Thyroid gland (tissue), 4 donors: ENCODE data around the gene LCN15.

ENCODE experiments used
- POLR2A ChIP-seq, 2 donors: fragments of 450-650 bp; IDR thresholded peaks; one replicate each; pipeline ENCODE4 v1.6.1; 2017; ENCODE audit warnings: antibody characterized with exemption in 2 of 2, mild to moderate bottlenecking in 2 of 2, moderate library complexity in 1 of 2
- TF ChIP-seq, protein P1 (sequence below), 6 experiments: fragments of 200-600 bp in 3 of 6; fragments of 450-650 bp in 3 of 6; sonication (generic) in 3 of 6; IDR thresholded peaks; one replicate each; pipeline ENCODE4 v1.5.1; 2016 to 2019; ENCODE audit warnings: antibody characterized with exemption in 6 of 6, mild to moderate bottlenecking in 2 of 6, inconsistent platforms in 1 of 6, moderate library complexity in 1 of 6

GRCh38 chr9:136744773-136745172 is 19.5 kb downstream of the LCN15 start:
- TF ChIP-seq, protein P1, sequence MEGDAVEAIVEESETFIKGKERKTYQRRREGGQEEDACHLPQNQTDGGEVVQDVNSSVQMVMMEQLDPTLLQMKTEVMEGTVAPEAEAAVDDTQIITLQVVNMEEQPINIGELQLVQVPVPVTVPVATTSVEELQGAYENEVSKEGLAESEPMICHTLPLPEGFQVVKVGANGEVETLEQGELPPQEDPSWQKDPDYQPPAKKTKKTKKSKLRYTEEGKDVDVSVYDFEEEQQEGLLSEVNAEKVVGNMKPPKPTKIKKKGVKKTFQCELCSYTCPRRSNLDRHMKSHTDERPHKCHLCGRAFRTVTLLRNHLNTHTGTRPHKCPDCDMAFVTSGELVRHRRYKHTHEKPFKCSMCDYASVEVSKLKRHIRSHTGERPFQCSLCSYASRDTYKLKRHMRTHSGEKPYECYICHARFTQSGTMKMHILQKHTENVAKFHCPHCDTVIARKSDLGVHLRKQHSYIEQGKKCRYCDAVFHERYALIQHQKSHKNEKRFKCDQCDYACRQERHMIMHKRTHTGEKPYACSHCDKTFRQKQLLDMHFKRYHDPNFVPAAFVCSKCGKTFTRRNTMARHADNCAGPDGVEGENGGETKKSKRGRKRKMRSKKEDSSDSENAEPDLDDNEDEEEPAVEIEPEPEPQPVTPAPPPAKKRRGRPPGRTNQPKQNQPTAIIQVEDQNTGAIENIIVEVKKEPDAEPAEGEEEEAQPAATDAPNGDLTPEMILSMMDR (IDR thresholded peaks at IDR 0.05) = no peak
- no peak for TF ChIP-seq POLR2A (IDR thresholded peaks at IDR 0.05)
